Cardiac fibroblast (primary cell): ENCODE measurements around the gene SLC31A1.
"Not testable (repeated sequence)": the region's sequence is repeated elsewhere in the genome, so short reads cannot be mapped to it uniquely, and the experiment has no call there.

Source experiments
- DNase-seq, 2 donors: peaks; one replicate each; pipeline versions ENCODE4 v3.0.0 to v3.0.0-alpha.2; 2010; ENCODE audit warnings: low read depth in 2 of 2
- H3K4me3 ChIP-seq, 2 donors: replicated peaks in 1 of 2; 1 replicate in 1 of 2; 2 replicates in 1 of 2; pipeline ENCODE4 v1.5.1; 2011; ENCODE audit warnings: low read depth in 2 of 2, low read length in 2 of 2, mild to moderate bottlenecking in 2 of 2, moderate library complexity in 1 of 2
- TF ChIP-seq, protein P1 (sequence below): IDR thresholded peaks from one replicate; pipeline ENCODE4 v1.5.1; 2011; ENCODE audit warnings: low read depth, mild to moderate bottlenecking, low read length, inconsistent platforms

The SLC31A1 gene

DNA sequence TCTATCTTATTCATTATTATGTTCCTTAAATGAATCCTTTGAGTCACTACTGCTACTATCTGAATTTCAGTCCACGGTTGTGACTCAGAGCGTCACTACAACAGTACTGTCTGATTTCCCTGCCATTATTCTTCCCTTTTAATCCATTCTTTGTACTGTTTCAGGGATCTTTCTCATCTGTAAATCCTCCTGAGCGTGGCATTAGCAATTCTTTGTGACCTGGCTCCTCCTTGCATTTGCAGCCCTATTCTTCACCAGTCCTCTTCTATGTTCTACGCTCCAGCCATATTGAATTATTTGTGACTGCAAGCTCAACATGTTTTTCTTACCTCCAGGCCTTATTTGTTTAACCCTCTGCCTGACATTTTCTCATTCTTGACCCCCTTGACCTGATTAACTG, 60.0 kb downstream of the SLC31A1 start:
- TF ChIP-seq, protein P1, sequence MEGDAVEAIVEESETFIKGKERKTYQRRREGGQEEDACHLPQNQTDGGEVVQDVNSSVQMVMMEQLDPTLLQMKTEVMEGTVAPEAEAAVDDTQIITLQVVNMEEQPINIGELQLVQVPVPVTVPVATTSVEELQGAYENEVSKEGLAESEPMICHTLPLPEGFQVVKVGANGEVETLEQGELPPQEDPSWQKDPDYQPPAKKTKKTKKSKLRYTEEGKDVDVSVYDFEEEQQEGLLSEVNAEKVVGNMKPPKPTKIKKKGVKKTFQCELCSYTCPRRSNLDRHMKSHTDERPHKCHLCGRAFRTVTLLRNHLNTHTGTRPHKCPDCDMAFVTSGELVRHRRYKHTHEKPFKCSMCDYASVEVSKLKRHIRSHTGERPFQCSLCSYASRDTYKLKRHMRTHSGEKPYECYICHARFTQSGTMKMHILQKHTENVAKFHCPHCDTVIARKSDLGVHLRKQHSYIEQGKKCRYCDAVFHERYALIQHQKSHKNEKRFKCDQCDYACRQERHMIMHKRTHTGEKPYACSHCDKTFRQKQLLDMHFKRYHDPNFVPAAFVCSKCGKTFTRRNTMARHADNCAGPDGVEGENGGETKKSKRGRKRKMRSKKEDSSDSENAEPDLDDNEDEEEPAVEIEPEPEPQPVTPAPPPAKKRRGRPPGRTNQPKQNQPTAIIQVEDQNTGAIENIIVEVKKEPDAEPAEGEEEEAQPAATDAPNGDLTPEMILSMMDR = no peak
- H3K4me3 ChIP-seq = no peak overlapping the region
- DNase-seq = no peak

GRCh38 chr9:113289091-113289490, 67.7 kb downstream of the SLC31A1 start:
- H3K4me3 ChIP-seq = no peak overlapping the region
- TF ChIP-seq, protein P1 = no peak
- no peak for DNase-seq

DNA sequence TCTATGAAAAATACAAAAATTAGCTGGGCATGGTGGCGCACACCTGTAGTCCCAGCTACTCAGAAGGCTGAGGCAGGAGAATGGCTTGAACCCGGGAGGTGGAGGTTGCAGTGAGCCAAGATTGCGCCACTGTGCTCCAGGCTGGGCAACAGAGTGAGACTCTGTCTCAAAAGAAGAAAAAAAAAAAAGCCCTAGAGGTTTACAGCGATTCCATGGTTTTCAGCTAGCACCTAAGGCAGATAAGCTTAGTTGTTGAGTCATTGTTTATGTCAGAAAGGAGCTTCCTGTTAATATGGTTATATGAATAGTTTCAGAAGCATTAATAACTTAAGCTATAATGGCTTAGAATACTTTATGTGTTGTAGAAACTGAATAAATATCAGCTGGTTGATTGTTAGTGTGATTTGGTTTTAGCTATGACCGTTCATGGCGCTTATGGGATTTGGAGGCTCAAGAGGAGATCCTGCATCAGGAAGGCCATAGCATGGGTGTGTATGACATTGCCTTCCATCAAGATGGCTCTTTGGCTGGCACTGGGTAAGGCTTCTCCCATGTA, 68.8 kb downstream of the SLC31A1 start:
- TF ChIP-seq, protein P1 = no peak
- peak in 1 of 2 donors; percentile 5 for DNase-seq
- no peak overlapping the region for H3K4me3 ChIP-seq

DNA sequence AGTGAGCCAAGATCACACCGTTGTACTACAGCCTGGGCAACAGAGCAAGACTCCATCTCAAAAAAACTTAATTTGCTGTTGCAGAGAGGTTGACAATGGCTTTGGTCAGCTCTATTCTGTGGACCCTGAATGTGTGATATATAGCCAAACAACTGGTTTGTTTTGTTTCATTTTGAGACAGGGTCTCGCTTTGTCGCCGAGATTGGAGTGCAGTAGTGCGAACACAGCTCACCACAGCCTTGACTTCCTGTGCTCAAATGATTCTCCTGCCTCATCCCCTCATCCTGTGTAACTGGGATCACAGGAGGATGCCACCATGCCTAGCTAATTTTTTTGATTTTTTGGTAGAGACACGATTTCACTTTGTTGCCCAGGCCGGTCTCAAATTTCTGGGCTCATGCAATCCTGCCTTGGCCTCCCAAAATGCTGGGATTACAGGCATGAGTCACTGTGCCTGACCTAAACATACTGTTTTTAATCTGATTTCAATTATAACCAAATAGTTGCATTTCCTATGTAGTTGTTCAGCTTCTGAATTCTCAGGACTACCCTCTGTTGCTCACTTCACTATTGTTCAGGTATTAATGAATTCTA, 72.0 kb downstream of the SLC31A1 start:
- peak in 1 of 2 donors; percentile 17 for DNase-seq
- TF ChIP-seq, protein P1 = no peak
- H3K4me3 ChIP-seq = no peak overlapping the region

DNA sequence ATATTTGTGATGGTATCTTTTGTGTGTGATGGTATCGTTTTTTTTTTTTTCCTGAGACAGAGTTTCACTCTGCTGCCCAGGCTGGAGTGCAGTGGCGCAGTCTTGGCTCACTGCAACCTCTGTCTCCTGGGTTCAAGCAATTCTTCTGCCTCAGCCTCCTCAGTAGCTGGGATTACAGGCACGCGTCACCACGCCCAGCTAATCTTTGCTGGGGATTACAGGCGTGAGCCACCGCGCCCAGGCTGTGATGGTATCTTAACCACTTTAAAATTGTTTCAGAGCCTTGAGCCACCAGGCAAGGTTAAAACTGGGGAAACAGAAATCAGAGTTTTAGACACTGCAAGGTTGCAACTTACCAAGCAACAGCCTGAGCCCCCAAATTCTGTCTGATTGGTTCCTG, 74.9 kb downstream of the SLC31A1 start:
- H3K4me3 ChIP-seq, DNase-seq: not testable (repeated sequence)

- no peak overlapping the region for H3K4me3 ChIP-seq
- no peak for DNase-seq
- TF ChIP-seq, protein P1 = no peak
Observed at GRCh38 chr9:113296796-113297558, 75.6 kb downstream of the SLC31A1 start.

DNA sequence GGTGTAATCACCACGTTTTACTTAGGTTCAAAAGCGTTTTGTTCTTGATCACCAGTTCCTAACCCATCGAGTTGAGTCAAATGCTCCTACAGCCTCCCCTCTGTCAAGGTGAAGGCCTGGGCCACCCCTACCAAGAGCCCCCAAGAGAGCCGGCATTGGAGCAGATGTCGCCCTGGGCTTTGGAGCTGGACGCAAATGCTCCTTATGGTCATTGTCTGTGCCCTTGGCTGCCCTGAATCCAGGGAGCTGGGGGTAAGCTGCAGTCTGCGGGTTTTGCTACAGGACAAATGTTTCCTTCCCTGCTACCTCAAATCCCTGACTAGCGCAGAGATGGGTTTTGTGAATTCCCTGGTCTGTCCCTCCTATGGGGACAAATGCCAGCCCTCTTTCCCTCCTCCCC, 77.0 kb downstream of the SLC31A1 start:
- no peak overlapping the region for H3K4me3 ChIP-seq
- TF ChIP-seq, protein P1 = no peak
- DNase-seq = no peak
